Frontal cortex (tissue), 4 donors: Measurements from ENCODE around the gene GSC2. TPM values are rescaled to one million over a fixed set of nuclear protein-coding genes. Genes with fewer than 3 reads are reported as not detected.

Experiments
- DNase-seq, 2 donors: peaks; one replicate each; pipeline ENCODE4 v3.0.0; 2012; ENCODE audit warnings: low spot score in 2 of 2
- FAIRE-seq: peaks from 2 replicates; lab custom pipeline; 2012; peaks lifted over from hg19 to GRCh38; lab: Jason Lieb, UNC
- total RNA-seq: library from RNA; depleted of rRNA; stranded (reverse); fragments of >200 nt; gene quantifications from one replicate; pipeline ENCODE4 v1.2.3, GENCODE V29; 2014
- donor health status: control.
- donor health status: control.
- donor health status: control.

The GSC2 gene
- total RNA-seq, 1 donor from 2014 or later, result not detected

- FAIRE-seq (no peak), DNase-seq (no peak)
These were observed 26.2 kb downstream of the GSC2 start for GRCh38 chr22:19123936-19124335.

GRCh38 chr22:19122752-19123492 is 27.2 kb downstream of the GSC2 start:
- peak in 1 of 2 donors; percentile 54 for DNase-seq
- no peak for FAIRE-seq

DNA sequence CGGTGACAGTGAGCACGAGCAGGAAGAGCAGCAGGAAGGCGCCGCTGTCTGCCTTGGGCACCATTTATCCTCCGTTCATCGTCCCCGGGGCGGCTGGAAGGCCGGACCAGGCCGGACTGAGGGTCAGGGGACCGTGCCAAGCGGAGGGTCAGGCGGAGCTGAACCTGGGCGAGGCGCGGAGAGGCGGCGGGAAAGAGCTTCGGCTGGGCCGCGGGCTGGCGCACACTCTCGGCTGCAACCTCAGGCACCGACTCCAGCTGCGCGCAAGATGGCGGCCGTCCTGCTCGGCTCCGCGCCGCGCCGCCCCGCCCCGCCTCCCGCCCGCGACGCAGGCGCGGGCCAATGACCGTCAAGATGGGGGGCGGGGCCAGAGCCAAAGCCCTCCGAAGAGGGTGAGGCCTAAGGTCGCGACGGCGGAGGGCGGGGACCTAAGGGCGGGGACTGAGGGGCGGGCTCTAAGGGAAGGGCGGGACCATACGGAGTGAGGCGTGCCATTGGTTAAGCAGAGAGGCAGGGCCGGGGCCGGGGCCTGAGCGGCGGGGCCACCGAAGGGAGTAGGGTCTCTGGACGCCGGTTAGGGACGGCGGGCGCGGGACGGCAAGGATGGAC is 27.8 kb downstream of the GSC2 start, which contains the start of gene DGCR2:
Gene DGCR2 (minus strand): TSS at position 270 of the 609 bp plus-strand sequence. CDS start 206 bp downstream, at position 64.
- DNase-seq (peak; percentile 100), FAIRE-seq (no peak)

GRCh38 chr22:19121631-19122142 is 28.4 kb downstream of the GSC2 start:
- DNase-seq (peak in 1 of 2 donors; percentile 60), FAIRE-seq (no peak)

DNA sequence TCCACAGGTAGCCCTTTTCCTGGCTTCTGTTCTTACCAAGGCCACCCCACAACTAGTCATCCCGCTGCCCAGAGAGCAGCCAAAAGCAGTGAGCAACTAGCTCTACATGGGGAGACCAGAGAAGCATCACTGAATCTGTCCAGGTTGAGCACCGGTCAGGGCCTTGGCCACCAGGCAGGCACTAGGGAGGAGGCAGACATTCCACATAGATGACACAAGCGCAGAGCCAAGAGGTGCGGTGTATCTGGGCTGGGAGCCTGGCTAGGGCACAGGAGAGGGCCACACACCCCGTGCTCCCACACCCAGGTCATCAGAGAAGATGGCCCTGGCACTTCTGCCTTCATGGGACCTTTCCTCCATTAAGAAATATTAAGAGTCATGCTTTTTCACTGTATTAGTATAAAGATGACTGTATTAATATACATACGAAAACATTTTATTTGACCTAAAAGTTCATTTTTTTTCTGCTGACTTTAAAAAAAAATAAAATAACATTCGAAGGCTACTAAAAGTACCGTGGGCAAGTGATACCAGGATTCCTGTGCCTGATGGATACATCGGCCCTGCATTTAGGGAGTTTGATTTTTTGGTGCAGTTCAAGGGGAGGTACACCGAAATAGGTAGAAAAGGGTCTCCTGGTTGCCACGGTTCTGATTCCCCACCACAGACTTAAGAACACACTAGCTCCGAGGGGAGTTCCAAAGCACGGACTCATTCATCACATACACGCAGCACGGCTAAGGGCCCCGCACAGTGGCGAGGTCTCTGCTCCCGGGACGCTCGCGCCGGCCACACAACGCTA is 29.1 kb downstream of the GSC2 start:
- no peak for DNase-seq
- FAIRE-seq, result no peak

DNA sequence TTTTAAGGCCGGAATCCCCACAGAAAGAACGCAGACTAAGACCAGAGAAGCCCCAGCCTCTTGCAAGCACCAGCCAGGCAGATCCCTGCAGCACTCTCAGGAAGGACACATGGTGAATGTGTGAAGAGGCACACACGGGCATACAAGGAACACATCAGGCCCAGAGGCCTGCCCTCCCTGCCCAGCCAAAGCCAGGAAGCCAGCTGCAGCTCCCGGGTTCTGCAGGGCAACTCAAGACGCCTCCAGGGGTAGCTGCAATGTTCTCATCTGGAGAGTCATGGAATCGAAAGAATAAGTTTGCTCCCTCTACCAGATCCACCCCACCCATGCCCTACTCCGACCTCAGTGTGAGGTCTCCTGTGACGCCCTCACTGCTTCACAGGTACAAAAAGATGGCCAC is 30.1 kb downstream of the GSC2 start:
- FAIRE-seq, result no peak
- no peak for DNase-seq

DNA sequence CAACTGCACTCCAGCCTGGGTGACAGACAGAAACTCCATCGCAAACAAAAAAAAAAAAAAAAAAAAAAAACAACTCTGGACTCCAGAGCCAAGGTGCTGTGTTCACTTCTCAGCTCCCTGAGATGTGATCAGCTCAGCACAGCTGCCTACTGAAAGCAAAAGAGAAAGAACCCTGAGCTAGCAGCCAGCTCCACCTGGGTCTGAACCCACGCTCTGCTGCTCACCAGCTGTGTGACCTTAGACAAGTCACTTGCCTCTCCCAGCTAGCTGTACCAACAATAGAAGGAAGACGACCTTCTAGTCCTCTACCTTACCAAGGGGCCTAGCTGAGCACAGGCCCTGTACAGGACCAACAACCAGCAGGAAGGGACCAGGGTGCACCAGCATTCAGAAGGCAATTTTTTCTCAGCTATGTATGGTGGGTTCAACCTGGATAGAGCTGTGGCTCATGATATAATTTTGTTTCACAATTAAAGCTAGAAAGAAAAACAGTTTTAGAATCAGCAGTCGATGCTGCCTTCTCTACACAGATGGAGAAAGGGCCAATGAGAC is 31.7 kb downstream of the GSC2 start:
- no peak for FAIRE-seq
- no peak for DNase-seq

DNA sequence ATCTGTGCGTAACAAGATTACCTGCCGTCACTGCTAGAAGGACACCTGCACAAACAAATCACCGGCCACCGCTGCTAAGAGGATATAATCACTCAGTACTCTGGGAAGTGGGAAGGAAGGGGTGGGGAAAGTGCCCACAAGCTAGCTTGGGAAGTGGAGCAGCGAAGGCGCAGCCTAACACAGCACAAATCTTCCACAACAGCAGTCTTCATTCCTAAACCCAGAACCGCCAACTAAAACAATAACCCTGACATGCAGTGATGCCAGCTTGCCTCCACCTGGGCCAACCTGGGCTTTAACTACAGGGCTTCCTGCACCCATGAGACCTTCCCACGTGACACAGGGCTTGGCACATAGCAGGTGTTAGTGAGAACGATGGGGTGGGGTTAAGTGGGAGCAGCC is 33.0 kb downstream of the GSC2 start:
- DNase-seq (no peak), FAIRE-seq (no peak)

DNA sequence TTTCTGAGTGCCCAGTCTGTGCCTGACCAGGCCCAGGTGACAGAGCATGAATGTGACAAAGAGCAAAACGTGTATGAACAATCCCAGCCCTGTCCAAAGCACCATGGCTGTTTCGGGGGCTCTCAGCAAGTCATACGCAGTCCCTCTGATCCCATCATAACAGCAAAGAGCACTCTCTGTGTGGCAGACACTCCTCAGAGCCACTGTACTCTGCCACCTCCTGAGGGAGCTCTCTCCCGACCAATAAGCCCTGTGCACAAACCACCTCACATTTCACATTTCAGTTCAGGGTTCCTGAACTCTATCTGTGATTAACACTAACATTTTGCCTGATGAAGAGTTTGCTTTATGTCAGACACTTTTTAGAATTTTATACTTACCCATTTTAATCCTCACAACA is 34.5 kb downstream of the GSC2 start:
- peak; percentile 30 to 40 for DNase-seq
- FAIRE-seq, result no peak

DNA sequence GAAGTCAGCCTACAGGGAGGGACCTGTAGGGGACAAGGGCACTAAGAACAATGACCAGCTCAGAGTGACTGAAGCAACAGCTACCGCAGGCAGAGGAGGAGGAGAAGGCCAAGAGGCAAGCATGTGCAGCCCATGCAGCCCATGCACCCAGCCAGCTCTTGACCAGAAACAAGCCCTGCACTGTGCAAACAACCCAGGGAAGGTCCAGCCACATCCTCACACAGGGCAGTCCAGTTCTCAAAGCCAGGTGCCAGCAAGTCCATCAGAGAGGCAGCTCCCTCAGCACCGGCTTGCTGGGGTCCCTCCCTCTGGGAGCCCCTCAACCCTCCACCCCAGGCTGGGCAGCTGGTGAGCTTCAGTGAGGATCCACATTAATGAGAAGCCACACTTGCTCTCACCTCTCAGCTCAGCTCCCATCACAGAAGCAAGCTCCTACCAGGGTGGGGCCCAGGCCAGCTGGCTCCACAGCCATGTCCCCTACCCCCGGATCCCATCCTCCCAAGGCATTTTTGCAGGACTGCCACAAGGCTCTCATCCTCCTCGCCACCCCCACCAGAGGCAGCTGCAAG is 35.0 kb downstream of the GSC2 start:
- DNase-seq, result peak in 1 of 2 donors; percentile 12
- FAIRE-seq, result no peak

- FAIRE-seq, result no peak
- DNase-seq, result no peak
These were observed 36.7 kb downstream of the GSC2 start for GRCh38 chr22:19113429-19113828.

- DNase-seq, result no peak
- FAIRE-seq, result no peak
These were observed 38.5 kb downstream of the GSC2 start for GRCh38 chr22:19111584-19111983.

- no peak for FAIRE-seq
- DNase-seq, result no peak
These were observed 39.0 kb downstream of the GSC2 start for GRCh38 chr22:19111140-19111539.

- no peak for FAIRE-seq
These were observed 39.4 kb downstream of the GSC2 start for GRCh38 chr22:19110646-19111045.

GRCh38 chr22:19110064-19110458 is 40.0 kb downstream of the GSC2 start:
- DNase-seq (no peak), FAIRE-seq (no peak)

More at GRCh38 chr22:19110646-19111045, 39.4 kb downstream of the GSC2 start:
- DNase-seq, result no peak

- DNase-seq (no peak), FAIRE-seq (no peak)
These were observed 40.7 kb downstream of the GSC2 start for GRCh38 chr22:19109198-19110063.

DNA sequence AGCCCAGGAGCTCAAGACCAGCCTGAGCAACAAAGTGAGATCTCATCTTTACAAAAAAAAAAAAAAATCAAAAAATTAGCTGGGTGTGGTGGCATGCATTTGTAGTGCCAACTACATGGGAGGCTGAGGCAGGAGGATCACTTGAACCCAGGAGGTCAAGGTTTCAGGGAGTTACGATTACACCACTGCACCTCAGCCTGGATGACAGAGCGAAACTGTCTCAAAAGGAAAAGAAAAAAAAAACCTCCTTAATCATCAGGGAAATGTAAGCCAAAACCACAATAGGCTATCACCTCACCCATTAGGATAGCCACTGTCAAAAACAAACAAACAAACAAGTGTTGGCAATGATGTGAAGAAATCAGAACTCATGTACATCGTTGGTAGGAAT is 41.3 kb downstream of the GSC2 start:
- DNase-seq, result no peak
- FAIRE-seq, result no peak

- FAIRE-seq (no peak), DNase-seq (no peak)
These were observed 42.4 kb downstream of the GSC2 start for GRCh38 chr22:19107730-19108074.
